ENCODE data around the gene SCGB1A1.

Gene SCGB1A1

DNA sequence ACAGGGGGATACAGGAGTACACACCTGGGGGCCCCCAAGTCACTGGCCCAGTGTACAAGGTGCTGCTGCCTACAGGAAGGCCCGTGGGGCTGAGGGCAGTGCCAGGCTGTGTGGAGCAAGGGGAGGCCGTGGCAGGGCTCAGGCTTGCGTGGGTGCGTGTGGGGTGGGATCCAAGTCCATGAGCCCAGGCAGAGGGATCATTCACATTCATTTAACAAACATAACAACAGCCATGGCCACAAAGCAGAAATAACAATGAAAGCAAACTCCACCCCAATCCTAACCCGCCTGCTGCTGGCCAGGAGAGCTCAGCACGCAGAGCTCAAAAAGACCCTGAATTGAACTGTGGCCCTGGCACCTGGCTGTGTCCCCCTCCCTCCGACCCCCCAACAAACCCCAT is 17.0 kb upstream of the SCGB1A1 start:
- no peak for DNase-seq (ENCODE audit: low read depth)
- no peak for TF ChIP-seq CTCF (IDR thresholded peaks at IDR 0.05; ENCODE audit: control insufficient read depth, extremely low read depth, insufficient read depth)
- no peak overlapping the region for H3K4me3 ChIP-seq (ENCODE audit: low read depth, low read length)

DNA sequence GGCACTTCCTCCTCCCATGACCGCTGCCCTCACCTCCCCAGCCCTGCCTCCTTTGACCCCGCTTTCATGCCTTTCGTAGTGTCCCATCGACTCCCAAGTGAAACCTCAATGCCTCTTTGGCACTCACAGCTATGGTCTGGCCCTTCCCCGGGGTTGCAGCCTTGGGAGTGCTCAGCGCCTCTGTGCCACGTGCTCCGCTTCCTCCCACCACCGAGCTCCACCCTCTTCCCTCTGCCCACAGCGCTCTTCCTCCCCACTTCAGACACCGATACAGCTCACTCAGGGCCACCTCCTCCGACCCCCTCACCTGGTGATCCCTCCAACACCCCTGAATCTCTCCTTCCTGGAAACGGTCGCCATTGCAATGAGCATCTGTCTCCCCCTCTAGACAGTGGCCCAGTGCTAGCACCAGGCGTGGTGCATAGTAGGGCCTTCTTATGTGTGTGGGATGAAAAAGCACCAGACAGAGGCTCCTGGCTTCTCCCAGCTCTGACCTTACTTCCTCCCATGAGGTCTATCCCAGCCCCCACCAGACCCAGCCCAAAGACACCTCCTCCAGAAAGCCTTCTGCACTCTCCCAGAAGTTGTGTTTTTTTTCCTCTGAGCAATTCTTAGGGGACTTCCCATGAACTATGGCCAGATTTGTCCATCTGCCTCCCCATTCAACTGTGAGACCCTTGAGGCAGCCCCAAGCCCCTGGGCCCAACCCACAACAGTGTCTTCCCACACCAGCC is 16.4 kb upstream of the SCGB1A1 start:
- H3K4me3 ChIP-seq (ENCODE audit: low read depth, low read length), result no peak overlapping the region
- no peak for TF ChIP-seq CTCF (IDR thresholded peaks at IDR 0.05; ENCODE audit: control insufficient read depth, extremely low read depth, insufficient read depth)
- no peak for DNase-seq (ENCODE audit: low read depth)

DNA sequence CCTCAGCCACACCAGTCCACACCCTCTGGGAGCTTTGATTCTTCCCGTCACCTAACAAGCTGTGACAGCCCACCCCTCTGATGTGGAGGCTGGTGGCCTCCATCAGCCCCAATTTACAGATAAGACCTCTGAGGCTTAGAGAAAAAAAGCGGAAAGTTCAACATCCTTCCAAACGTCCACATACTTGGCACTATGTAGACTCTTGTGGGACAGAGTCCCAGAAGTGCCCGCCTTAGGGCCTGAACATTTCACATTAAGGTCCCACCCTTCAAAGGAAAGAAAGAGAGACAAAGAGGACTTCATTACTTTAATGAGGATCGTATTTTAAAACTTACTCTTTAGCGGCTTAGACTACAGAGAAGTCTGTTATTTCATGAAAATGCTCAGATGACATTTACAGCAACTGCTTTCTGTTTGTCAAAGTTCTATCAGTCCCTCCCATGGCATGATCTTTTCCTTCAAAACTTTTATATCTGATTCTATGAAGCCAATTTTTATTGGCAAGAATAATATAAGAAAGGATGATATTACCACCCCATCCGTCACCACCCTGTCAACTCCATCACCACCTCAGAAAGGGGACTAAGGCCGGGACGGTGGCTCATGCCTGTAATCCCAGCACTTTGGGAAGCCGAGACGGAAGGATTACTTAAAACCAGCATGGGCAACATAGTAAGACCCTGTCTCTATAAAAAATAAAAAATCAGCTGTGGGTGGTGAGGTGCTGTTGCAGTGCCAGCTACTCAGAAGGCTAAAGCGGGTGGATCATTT is 15.7 kb upstream of the SCGB1A1 start:
- no peak for DNase-seq (ENCODE audit: low read depth)
- no peak overlapping the region for H3K4me3 ChIP-seq (ENCODE audit: low read depth, low read length)
- no peak for TF ChIP-seq CTCF (IDR thresholded peaks at IDR 0.05; ENCODE audit: control insufficient read depth, extremely low read depth, insufficient read depth)

GRCh38 chr11:62404435-62404834 is 14.4 kb upstream of the SCGB1A1 start:
- DNase-seq (ENCODE audit: low read depth), result no peak
- TF ChIP-seq CTCF (IDR thresholded peaks at IDR 0.05; ENCODE audit: control insufficient read depth, extremely low read depth, insufficient read depth), result no peak
- no peak overlapping the region for H3K4me3 ChIP-seq (ENCODE audit: low read depth, low read length)

- no peak for TF ChIP-seq CTCF (IDR thresholded peaks at IDR 0.05; ENCODE audit: control insufficient read depth, extremely low read depth, insufficient read depth)
- H3K4me3 ChIP-seq (ENCODE audit: low read depth, low read length), result no peak overlapping the region
- DNase-seq (ENCODE audit: low read depth), result no peak
Measured at GRCh38 chr11:62404901-62405300, 13.9 kb upstream of the SCGB1A1 start.

DNA sequence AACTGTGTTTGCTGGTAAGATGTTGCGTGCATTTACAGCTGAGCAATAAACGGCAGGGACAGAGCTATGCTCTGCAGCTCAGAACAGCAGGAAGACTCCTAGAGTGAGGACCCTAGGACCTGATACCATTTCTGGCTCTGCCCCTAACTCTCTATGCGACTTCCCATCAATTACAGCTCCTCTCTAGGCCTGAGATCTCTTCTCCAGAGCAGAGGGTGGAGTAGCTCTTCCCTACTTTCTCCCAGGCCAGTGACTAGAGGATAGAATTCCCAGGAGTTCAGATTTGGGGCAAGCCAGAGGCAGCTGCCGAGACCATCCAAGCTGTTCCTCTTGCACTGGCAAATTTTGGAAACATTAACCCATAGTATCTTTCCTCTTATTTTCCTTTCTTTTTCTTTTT is 12.8 kb upstream of the SCGB1A1 start:
- H3K4me3 ChIP-seq (ENCODE audit: low read depth, low read length), result no peak overlapping the region
- TF ChIP-seq CTCF (IDR thresholded peaks at IDR 0.05; ENCODE audit: control insufficient read depth, extremely low read depth, insufficient read depth), result no peak
- no peak for DNase-seq (ENCODE audit: low read depth)
